ENCODE data around the gene PML.
A peak's percentile ranks its signal among the peaks of the same experiment; 100 is the strongest.

DNA sequence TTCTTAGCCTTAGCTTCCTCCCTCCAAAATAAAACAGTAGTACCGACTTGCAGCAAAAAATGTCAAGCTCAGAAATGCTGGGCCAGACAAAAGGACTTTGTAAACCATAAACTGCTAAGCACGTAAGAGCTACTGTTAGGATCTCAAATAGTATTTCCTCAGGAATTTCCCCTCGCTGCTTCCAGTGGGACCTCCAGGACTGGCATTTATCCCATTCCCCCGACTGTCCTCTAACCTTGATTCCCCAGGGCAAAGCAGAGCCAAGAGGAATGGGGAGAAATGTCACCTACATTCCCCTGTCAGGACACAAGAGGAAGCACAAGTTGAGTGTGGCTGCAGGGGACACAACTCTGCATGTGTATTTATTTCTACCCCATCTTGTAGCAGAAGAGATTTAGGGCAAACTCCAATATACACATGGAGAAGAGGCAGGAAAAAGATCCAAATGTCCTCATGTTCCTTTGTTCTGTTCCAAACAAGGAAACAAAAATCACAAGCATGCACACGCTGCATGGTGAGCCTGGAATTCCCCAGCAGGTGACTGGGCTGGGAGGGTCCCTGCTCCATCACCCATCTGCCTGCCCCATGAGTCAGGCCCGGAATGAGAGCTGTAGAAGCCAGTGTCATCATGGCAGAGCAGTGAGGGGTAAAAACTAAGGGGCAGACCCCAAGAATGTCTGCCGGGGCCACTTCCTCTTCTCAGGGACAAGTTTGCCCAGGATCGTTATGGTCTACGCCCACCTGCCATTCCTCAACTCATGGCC is 6.7 kb upstream of the PML start:
- TF ChIP-seq POLR2A (IDR thresholded peaks at IDR 0.05; ENCODE audit: low read depth, low read length) (no peak), POLR2AphosphoS5 (IDR thresholded peaks at IDR 0.05; ENCODE audit: low read depth, low read length) (no peak), TAF1 (IDR thresholded peaks at IDR 0.05; ENCODE audit: low read depth, low read length) (no peak), SPI1 (IDR thresholded peaks at IDR 0.05; ENCODE audit: low read depth, low read length) (peak; percentile 92), PAX5 (IDR thresholded peaks at IDR 0.05; ENCODE audit: insufficient read depth, low read length, severe bottlenecking) (no peak), POU2F2 (IDR thresholded peaks at IDR 0.05; ENCODE audit: low read depth, low read length) (no peak)

All from GM12891 (cell line).